ENCODE measurements around the gene CEP164.
"Not testable (repeated sequence)": the region's sequence is repeated elsewhere in the genome, so short reads cannot be mapped to it uniquely, and the experiment has no call there.

- TF ChIP-seq, protein P1, sequence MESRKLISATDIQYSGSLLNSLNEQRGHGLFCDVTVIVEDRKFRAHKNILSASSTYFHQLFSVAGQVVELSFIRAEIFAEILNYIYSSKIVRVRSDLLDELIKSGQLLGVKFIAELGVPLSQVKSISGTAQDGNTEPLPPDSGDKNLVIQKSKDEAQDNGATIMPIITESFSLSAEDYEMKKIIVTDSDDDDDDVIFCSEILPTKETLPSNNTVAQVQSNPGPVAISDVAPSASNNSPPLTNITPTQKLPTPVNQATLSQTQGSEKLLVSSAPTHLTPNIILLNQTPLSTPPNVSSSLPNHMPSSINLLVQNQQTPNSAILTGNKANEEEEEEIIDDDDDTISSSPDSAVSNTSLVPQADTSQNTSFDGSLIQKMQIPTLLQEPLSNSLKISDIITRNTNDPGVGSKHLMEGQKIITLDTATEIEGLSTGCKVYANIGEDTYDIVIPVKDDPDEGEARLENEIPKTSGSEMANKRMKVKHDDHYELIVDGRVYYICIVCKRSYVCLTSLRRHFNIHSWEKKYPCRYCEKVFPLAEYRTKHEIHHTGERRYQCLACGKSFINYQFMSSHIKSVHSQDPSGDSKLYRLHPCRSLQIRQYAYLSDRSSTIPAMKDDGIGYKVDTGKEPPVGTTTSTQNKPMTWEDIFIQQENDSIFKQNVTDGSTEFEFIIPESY (IDR thresholded peaks at IDR 0.05; ENCODE audit: borderline replicate concordance, low read depth), result not testable (repeated sequence)
- TF ChIP-seq MXI1 (IDR thresholded peaks at IDR 0.05; ENCODE audit: low read depth, low read length); CTCF (IDR thresholded peaks at IDR 0.05); RXRA (IDR thresholded peaks at IDR 0.05; ENCODE audit: borderline replicate concordance, low read depth); TAF1 (IDR thresholded peaks at IDR 0.05; ENCODE audit: borderline replicate concordance, low read depth, low read length); POLR2AphosphoS5 (IDR thresholded peaks at IDR 0.05; ENCODE audit: low read depth, low read length); FOXM1 (IDR thresholded peaks at IDR 0.05; ENCODE audit: low read depth); USF2 (IDR thresholded peaks at IDR 0.05; ENCODE audit: borderline replicate concordance, low read depth, low read length); FOSL2 (IDR thresholded peaks at IDR 0.05; ENCODE audit: borderline replicate concordance, low read depth); PBX3 (IDR thresholded peaks at IDR 0.05): not testable (repeated sequence)
Measured at GRCh38 chr11:117405898-117406297, 78.2 kb downstream of the CEP164 start.
